Stimulated activated CD4-positive, alpha-beta T cell treated with anti-CD3 and anti-CD28 coated beads, Interleukin-4, amount 100 ng/mL, for 48 hours (primary cell): ENCODE measurements around the gene ENC1.

Source experiments
- DNase-seq, 2 donors: peaks; one replicate each; pipeline ENCODE4 v3.0.0-alpha.2; 2020; ENCODE audit warnings: low read depth in 2 of 2

The ENC1 gene

DNA sequence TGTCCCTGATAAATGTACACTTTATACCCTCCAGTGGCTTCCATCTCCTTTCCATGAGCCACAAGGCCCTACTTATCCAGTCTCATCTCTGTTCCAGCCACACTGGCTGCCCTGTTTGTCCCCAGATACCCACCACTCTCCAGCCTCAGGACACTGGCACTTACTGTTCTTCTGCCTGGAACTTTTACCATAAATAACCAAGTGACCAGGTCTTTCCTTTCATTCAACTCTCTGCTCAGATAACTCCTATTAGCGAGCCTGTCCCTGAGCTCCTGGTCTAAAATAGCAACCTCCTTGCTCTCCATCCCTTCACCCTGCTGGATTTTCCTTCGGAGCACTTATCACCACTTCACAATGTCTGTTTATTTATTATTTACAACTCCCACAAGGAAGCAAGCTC lies 16.6 kb upstream of the ENC1 start:
- no peak for DNase-seq

DNA sequence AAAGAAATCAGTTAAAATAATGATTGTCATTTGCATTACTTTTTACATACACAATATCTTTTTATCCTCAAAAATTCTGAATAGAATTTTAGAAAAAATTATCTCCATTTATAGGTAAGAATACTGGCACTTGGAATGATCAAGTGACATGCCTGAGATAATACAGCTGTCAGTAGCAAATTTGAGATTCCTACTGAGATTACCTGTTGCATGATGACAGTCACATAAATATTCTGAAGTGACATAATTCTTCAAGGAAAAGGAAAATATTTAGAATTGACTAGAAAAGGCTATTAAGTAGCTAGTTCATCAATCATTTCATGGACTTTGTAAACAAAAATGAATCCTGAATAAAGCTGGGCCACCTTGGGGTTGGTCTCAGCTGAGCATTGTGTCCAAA lies 15.2 kb upstream of the ENC1 start:
- no peak for DNase-seq

DNA sequence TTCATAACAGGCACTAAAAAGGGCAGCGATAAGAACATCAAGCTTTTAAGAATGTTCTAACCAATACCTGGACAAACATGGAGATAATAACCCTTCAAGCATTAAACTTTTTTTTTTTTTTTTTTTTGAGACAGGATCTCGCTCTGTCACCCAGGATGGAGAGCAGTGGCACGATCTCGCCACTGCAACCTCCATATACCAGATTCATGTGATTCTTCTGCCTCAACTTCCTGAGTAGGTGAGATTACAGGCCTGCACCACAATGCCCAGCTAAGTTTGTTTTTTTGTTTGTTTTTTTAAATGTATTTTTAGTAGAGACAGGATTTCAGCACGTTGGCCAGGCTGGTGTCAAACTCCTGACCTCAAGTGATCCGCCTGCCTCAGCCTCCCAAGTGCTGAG lies 14.7 kb upstream of the ENC1 start:
- DNase-seq = no peak

DNA sequence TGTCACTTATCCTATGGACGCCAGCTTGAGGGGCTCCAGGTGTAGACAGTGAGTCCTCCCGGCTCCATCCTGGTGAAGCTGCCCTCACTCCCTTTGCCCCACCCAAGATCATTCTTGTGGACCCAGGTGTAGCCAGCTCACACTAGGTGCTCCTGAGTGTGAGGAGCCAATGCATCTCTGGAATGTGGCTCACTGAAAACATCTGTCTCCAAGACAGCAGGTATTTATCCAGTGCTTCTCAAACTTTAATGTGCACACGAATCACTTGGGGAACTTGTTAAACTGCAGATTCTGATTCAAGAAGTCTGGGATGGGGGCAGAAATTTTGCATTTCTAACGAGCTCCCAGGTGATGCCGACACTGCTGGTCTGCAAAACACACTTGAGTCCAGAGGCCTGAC lies 13.5 kb upstream of the ENC1 start:
- no peak for DNase-seq

DNA sequence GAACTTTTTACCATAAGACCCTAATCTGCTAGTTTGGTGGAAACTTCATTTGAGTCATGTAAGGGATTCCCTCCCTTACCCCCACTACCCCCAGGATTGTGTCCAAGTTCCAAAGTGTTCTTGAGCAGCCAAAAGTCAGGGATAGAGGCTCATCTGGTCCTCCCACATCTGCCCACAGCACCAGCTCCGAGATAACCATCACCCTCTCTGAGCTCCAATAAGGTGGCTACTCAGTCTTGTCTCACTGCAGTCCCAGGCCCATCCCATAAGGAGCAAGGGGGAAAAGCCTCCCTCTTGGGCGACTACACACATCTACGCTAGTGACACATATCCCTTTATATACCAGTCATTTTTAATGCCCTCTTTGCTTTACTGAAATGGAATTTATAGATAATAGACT lies 12.0 kb upstream of the ENC1 start:
- no peak for DNase-seq

DNA sequence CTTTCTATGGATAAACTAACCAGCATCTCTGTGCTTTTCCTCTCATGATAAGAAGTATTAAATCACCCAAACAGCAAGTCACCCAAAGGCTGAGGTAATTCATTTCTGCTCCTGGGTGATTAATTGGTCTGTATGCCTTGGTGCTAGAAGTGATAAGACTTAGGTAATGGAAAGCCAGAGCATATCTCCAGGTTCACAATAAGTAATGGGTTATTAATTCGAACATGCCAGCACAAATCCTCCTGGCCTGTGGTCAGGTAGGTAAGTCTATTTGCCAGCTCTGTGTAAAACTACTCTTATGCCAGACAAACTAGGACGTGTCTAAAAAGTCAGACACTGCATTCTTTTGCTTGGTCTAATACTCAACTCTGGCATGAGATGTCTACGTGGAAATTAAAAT lies 11.2 kb upstream of the ENC1 start:
- DNase-seq = no peak

DNA sequence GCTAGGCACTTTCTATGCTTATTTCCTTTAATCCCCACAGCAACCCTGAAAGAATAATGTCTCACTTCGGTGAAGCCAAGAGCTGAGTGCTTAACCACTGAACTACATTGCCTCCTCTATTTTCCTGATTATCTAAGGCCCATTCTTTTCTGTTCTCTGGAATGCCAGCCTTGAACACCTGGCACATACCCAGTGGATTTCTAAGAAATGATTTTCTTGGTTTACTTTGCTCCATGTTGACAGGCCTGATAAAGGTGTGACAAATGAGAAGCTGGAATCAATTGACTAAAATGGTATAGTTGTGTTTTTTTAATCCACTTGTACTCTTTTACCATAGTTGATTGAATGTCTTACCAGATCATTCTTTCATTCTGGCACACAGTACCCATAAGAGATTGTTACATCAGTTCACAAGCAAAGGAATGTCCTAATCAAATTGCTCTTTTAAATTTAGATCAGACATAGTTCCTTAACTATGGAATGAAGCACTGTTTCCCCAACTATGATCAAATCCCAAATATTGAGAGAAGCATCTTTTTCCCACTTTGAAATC lies 9.0 kb upstream of the ENC1 start:
- no peak for DNase-seq

DNA sequence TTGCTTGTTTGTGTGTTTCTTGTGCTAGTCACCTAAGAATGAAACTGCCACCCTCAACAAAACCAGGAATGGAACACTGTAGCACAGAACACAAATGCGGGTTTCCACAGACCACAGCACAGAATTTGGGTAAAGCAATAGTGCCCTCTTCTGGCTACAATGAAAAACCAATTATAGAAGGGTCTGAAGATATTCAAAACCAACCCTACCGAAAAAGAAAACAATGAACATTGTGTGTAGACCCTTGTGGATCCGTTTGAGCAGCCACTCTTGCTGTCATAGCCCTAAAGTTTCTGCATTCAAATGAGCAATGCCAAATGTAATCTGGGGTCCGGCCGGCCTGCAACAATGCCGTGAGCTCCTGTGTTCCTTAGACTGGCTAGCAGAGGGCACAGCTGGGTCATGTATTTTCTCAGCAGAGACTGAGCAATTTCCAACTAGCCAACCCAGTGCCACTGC lies 8.3 kb upstream of the ENC1 start:
- DNase-seq = no peak

DNA sequence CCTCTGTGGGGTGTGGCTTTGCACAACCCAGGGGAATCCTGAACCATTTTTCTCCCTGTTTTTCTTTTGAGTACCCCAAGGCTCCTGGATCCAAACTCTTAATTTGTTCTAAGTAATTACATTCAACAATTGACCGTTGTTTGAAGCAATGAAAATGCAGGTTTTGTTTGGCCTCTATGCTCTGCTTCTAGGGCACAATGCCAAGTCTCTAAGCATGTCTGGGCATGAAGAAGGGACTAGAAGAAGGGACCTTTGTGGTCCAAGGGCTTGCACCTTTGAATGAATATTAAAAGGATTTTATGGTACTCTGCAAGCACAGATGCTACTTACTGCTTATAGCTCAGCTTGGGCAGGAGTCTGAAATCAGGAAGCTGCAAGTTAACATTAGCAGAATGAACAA lies 6.6 kb upstream of the ENC1 start:
- DNase-seq = no peak

DNA sequence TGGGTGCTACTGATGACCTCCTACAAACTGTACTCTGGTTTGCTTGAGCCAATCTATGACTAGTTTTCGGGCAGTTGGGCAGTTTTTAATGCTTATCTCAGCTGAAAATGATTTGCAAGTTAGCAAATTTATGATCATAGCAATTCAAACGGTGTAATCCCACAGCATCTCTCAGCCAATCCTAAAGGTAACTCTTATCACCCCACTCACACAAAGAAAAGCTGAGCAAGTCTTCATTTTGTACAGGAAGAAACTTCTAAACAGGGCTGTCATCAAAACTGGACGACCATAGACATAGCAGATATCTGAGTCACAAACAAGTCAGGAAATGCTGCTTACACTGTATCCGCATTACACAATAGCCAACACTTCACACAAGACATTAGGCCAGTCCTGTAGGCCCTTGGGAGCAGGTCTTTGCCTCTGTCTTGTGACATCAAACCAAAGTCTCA lies 2.6 kb upstream of the ENC1 start:
- no peak for DNase-seq

DNA sequence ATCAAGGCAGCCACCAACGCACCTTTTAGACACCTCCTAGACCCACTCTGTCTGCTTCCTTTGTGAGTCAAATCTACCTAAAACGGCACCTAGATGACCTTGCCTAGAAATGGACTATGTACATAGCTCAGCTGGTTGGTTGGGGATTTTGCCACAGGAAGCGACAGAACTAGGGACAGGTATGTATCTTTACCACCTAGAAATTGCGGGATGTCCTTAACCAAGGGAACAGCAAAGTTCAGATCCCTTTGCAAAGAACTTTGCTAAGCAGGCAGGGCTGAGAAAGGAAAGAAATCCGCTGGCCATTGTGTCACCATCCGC lies 2.0 kb upstream of the ENC1 start:
- DNase-seq = no peak

DNA sequence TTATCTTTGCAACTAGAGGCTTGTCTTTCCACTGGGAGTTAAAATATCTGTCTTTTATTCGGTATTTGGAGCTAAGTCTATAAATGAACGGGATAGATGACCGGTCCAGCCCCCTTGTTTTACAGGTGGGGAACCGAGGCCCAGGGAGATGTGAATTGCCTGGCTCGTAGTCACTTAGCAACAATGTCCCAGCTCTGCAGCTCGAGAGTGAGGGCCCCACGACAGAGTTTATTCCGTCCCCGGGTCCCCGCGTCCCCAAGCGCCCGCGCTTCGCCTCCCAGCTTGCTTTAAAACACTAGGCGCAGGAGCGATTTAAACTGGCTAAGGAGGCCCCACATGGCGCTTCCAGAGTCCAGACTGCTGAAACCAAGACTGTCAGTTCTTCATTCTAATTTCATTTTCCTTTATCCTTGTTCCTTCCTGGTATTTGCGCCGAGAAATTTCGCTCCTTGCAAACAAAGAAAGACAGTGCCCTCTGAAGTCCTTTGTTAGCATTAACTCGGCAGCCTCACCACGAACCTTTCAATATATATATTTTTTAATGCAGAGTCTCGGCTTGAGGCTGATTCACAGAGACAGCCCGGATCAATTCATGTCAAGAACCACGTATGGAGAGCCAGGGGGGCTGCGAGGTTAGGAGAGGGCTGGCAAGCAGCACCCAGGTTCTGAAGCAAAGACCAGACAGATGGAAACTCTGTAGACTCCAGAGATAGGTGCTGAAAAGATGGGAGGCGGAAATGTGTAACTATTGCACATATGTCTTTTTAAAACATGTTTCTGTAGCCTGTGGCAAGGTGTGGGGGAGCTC lies 1.4 kb upstream of the ENC1 start:
- DNase-seq = no peak

DNA sequence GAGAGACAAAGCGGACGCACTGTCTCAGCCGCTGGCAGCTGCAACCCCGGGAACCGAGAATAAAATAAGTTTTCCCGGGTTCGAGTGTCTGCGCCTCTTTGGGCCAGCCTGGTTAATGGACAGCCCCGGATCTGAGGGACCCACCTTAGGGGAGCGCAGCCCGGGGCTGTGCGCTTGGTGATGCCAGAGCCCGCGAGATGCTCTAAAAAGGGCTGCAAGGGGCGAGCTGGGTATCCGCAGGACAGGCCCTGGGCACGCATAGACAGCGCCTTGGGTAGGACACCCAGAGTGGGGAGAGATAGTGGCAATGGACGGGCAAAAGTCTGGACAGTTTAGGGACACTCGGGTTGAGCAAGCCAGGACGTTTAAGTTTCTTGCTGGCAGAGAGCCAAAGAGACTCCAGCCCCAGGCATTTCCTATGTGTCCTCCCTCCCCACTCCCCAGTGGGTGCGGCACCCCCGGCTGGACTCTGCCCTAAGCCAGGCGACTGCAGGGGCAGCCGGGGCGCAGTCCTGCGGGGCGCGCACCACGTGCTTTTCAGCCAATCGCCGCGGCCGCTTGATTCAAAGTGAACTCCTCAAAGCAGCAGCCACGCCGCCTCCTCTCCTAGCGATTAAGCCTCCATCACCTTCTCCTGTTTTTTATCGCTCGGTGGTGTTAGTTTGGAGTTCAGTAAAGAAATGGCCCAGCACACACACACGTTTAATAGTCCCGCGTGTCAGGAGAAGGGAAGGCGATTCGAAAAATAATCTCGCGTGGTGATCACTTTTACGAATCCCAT lies 616 bp upstream of the ENC1 start:
- DNase-seq = peak in 1 of 2 donors; percentile 31

DNA sequence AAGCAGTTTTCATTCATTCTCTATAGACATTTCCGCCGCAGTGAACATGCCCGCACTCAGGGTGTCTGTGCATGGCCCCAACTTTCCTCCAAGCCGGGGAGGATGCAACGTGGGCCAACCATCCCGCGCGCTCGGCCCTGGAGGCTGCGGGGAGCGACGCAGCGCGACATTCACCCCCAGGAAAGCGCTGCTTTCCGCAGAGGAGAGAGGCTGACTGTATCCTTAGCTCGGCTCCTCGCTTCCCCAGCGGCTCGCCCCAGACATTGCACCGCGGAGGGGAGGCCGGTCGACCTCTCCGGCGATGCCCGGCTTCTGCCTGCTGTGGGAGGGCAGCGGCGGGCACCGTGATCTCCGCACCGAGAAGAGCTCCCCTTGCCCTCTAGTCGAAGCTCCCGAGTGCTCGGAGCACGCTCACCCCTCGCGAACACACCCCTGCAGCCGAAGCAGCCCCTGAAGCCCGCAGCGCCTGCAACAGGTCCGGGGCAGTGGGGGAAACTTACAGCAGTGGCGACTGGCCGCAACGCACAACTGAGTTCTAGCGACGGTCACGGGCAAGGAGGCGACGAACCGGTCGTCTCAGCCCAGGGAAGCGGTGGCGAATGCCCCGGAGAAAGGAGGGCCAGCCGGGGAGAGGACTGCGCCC lies 600 bp downstream of the ENC1 start:
- DNase-seq = peak in 1 of 2 donors; percentile 36

DNA sequence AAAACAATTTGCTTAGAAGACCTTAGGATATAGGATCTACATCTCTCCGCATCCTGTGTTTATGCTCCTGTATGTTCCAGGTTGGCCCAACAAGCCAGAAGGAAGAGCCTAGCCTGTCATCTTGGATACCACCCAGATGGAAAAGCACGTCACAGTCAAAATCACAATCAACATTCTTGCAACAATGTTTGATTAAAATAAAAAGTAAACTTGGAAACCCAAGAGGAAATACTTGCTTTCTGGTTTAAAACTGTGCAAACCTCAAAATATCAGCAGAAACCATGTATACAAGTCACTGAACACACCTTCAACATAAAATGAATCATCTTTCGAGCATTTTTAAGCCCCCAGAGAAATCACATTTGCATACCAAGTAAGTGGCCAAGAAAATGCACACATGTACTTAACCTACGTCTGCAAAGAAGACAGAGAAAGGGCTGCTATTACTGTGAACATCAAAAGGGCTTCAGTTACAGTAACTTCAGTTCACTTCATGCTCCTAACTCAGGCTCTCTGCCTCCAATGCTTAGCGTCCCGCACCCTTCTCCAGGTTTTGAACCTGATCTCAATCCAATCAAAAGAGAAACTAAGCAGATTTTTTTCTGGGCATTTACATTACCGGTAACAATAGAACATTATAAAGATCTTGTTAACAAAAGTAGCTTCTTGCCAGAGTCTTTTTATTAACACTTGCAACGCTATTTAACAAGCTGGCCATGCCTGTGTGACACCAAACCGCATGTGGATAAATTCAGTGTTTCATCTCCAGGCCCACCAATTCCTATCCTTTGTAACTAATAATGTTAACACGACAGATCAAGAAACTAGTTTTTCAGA lies 1.3 kb downstream of the ENC1 start:
- no peak for DNase-seq

DNA sequence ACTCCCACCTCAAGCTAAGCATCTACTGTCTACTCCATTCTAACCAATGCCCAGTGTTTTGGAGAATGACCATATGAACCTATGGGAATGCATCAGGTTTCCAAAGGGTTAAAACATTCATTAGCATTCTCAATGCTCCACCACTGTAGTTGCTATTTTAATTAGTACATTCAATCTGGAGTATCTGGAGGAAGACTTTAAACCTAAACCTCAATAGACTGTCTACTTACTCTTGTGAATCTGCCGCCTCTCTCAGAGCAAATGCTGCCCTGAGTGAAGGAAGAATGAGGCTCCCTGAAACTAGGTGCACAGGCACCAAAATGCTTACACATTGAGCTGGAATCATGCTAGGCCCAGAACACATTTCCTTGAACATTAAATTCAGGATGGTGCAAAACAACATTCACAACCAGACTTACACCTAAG lies 2.0 kb downstream of the ENC1 start:
- DNase-seq = no peak

DNA sequence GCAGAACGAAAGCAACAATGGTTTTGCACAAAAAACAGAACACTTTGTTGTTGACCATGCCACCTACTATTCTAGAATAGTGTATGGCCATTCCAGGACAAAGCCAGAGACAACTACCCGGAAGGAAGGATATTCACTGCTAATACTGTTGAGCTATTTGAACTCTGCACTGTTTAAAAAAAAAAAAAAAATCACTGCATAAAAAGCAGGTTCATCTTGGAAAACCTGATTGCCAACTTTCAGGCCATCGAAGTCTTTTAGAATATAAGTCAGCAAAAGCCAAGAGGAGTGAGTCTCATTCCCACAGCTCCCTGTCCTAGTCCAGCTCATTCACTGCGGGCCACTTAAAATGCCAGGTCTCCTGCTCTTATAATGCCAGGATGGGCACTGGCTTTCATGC lies 4.0 kb downstream of the ENC1 start:
- no peak for DNase-seq

DNA sequence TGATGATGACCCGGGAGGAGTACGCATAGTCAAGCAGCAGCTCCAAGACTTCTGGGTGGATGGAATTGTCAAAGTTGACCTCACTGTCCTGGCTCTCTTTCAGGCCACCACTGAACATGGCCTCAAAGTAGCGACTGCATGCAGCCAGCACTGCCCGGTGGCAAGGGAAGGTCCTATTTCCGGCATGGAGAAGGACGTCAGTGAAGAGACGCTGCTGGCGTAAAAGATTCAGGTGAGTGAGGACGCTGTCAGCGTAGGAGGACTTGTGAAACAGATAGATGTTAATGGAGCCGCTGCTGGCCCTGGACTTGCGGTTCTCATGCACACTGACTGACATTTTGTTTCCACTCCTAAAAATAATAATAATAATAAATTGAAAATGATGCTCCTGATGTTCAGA lies 4.4 kb downstream of the ENC1 start:
- DNase-seq = no peak

DNA sequence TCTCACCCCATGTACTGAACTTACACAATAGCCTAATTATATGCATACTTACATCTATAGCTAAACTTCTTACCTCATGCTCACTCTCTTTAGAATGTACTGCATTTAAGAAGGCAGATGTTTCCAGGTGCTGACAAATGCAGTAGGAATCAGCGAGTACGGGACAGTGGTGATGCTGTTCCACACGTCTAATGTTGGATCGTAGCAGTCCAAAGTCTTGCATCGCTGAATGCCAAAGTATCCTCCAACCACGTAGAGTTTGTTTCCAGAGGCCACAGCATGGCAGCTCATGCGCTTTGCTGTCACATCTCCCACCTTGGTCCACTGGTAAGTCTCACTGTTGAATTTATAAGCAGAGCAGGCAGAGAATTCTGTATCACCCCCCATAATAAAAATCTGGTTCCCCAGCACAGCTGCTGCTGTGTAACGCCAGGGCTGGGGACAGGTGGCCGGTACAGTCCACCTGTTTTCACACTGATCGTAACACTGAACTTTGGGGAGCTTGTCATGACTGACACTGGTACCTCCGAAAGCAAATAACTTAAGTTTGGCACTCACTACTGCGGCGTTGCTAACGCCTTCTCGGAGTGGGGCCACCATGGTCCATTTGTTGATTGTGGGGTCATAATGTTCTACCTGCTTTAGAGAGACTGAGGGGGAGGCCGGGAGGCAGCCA lies 5.8 kb downstream of the ENC1 start:
- DNase-seq = no peak

DNA sequence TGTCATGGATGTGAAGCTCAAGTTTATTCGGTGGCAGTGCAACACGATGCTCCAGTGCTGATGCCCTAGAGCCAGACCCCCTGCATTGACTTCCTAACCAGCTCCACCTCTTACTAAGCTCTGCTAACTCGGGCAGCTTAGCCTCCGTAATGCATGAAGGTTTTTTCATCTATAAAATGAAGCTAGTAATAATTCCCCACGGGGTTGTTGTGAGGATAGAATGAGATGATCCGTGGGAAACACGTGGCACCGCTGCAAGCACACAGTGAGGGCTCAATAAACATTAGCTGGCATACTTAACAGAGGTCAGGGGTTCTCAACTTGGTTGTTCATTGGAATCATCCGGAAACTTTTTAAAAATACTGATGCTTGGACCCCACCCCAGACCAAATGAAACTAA lies 6.8 kb downstream of the ENC1 start:
- no peak for DNase-seq

DNA sequence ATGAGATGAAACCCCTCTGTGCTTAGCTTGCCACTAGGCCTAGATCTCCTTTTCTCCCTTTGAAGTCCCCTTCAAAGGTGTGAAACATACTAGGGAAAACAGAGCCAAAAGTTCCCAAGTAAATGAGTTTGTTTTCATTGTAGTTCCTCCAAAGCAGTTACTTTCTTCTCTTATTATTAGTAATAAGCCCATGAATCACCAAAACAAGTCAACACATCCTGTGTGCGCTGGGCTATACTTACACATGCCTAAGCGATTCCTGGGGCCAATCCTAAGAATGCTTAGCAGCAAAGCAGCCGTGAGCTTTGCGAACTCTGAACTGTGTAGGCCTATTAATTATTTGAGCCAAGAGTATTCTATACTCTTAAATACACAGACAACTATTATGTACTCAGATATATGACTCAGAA lies 7.6 kb downstream of the ENC1 start:
- no peak for DNase-seq
